HT-29 (cell line): ENCODE measurements around the gene ADAMTSL3. TPM values are rescaled to one million over a fixed set of nuclear protein-coding genes. Genes with fewer than 3 reads are reported as not detected.

Experiments used
- DNase-seq: peaks from one replicate; pipeline ENCODE4 v3.0.0-alpha.2; 2015; ENCODE audit warnings: low spot score
- total RNA-seq: library from RNA; depleted of rRNA; stranded (reverse); fragments of >200 nt; shearing (Covaris generic); gene quantifications from 2 replicates; pipeline ENCODE4 v1.2.3, GENCODE V29; 2014

ADAMTSL3 gene
- total RNA-seq, 1 experiment from 2014 or later, result not detected

DNA sequence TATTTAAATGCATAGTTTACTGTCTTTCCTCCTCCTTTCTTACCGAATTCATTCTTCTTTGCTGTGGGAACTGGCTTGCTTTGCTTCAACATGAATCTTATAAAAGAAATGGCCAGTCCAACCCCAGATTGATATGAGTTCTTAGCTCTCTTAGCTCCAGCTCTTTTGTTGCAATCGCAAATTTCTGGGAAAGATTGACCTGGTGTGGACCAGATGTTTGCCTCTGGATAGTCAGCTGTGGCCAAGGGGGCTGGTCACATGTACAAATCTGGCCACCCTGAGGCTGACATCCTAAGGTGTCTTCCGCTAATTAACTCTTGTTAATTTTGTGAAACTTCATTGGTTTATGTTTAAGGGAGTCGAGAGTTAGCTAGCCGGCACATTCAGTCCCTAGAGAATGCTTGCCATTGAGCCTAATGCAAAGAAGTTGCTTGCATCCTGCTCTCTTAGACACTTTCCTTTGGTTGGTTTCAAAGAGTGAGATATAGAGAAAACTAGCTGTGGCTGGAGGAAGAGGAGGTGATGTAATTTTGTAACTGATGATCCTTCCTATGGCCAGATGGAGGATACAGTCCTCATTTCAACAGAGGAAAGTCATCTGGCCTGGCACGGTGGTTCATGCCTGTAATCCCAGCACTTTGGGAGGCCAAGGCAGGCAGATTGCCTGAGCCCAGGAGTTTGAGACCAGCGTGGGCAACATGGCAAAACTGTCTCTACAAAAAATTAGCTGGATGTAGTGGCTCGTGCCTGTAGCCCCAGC, 162.4 kb downstream of the ADAMTSL3 start:
- no peak for DNase-seq

DNA sequence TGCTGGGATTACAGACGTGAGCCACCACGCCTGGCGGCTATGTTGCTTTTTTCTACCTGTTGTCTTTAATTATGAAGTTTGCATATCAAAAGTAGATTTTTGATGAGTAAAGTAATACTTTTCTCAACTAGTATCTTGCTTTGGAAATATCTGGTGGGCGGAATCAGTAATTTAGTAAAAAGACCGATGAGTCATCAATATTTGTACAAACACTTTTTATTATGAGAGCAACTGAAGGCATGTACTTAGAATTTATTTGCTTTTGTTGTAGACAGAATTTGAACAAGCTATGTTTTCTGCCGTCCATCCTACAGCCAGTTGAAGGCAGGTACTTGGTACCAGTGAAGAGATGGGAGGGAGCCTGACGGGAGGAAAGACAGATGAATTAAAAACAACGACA, 164.7 kb downstream of the ADAMTSL3 start:
- DNase-seq, result no peak

DNA sequence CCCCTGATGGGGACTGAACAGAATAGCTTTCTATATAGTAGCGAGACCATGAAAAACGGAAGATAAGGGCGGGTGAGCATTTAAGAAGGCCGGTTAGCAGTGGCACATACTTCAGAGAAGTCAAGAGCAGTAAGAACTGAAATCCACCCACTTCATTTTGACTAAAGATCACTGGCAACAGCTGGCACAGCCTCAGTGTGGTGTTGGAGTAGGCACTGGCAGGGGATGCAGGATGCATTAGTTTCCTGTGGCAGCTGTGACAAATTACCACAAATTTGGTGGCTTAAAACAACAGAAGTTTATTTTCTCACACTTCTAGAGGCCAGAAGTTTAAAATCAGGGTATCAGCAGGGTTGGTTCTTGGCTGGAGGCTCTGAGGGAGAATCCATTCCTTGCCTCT, 176.5 kb downstream of the ADAMTSL3 start:
- no peak for DNase-seq

DNA sequence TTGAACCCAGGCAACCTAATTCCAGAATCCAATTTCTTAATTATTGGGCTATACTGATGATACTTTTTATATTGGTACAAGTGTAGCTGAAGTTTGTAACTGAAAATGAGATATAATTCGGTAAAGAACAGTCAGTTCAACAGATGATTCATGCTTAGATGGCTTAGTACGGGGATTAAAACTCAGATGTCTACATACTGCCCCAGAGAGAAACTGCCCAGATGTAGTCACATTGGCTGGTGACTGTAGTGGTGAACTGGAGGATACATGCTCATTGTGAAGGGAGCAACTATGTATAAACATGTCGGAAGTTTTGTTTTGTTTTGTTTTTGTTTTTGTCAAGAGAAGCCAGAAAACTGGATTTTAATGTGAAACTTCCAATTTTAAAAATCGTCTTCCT, 179.6 kb downstream of the ADAMTSL3 start:
- DNase-seq, result no peak

DNA sequence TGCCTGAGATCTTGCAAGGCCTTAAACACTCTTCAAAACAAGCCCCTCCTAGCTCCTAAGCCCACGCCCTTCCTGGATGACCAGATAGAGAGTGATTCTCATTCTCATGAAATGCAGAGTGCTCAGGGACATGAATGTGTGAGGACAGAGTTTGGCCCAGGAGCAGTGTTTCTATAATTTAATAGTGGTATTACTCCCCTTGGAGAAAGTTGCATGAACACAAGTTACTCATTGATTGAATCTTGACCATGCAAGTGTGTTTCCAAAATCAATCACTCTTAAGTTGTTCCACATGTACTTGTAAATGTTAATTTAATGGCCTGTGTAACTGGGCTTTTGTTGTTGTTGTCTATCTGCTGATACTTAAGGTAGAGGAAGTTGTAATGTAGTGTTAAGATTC, 181.6 kb downstream of the ADAMTSL3 start:
- no peak for DNase-seq

DNA sequence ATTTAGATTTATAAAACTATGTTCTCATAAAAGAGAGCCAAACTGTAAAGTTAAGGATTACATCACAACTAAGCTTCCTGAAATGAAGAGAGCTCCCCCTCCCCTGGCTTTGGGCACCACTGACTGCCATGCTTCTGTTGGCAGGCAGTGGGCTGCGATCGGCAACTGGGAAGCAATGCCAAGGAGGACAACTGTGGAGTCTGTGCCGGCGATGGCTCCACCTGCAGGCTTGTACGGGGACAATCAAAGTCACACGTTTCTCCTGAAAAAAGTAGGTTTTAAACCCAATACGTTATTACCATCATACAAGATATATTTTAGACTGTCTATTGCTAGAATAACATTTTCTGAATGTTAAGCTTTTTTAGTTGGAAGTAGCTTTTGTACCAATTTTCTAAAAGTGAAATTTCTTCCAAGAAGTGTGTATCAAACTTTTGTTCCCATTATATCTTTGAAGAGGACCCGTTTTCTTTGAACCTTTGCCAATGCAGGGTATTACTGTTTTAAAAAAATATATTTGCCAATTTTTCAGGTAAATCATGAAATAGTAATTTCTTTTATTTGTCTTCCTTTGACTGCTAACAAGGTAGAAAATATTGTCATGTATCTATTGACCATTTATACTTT, 184.1 kb downstream of the ADAMTSL3 start:
- DNase-seq, result peak; percentile 66

DNA sequence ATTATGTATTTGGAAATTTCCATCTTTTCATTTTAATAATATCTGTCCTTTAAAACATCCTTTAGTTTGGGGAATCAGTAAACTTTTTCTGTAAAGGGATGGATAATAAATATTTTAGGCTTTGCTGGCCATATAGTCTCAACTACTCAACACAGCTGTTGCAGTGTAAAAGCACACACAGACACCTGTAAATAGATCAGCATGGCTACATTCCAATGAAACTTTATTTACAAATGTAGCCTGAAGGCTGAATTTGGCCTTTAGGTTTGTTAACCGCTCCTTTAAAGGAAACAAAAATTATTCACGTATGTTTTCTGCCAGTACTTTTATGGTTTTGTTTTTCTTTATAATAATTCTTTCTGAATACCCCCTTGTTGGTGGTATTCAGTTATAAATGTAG, 184.8 kb downstream of the ADAMTSL3 start:
- no peak for DNase-seq

DNA sequence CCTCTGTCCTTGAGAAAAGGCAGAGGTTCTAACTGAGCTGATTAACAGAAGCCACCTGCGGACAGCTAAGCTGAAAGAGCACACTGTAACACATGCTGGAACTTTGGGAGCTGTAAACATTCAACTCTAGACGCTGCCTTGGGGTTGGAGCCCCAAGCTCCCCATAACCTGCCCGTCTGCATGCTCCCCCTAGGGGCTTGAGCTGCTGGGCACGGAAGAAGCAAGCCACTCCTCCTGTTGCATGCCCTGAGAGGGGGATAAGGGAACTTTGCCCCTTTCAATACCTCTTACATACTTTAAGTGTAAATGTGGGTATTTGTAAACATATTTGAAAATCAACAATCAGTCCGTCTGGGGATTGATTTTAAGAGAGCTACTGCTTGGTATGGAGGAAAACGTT, 188.4 kb downstream of the ADAMTSL3 start:
- DNase-seq, result no peak

DNA sequence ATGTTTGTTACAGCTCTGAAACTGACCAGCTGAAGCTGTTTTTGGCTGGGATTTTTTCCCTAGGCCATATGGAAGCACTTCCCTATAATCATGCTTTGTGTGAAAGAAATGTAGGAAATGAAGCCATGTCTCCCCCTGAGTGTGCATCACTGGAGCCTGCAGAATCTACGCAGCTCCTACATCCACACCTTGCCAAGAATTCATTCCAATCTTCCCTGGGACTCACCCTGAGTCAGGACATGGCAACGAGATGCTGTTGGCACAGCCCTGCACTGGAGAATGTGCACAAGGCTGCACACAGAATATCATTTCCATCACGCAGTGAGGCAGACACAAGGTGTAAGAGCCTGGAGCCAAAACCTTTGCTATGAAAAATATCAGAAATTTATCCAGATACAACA, 189.5 kb downstream of the ADAMTSL3 start:
- no peak for DNase-seq

DNA sequence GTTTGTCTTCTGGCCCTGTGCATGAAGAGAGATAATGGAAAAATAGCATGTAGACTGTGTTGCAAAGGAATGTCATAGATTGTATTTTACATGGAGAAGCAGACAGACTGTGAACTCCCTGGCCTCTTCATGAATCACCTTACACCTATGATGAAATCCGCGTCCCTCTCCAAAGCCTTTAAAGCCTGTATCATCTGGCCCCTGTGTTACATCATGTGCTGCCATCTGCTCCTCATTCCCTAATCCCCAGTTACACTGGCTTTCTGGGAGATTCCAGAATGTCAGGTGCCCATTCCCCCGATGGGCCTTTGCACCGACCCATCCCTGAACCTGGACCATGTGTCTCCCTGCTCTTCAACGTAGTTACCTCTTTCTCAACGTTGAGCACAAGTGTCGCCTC, 190.8 kb downstream of the ADAMTSL3 start:
- no peak for DNase-seq

DNA sequence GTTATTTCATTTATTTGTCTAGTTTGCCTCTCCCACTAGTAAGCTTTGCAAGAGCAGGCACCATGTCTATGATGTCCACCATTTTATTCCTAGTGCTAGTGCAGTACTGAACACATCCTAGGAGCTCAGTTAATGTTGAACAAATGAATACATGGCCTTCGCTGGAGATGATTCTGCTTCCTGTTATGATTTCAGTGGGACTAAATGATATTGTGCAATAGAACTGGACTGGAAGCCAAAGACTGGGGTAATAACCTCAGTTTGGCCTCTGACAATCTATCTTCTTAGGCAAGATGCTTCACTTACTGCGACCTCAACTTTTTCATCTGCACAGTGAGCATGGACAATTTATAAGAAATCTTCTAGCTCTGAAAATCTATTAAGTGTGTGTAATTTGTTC, 191.3 kb downstream of the ADAMTSL3 start:
- DNase-seq, result no peak

DNA sequence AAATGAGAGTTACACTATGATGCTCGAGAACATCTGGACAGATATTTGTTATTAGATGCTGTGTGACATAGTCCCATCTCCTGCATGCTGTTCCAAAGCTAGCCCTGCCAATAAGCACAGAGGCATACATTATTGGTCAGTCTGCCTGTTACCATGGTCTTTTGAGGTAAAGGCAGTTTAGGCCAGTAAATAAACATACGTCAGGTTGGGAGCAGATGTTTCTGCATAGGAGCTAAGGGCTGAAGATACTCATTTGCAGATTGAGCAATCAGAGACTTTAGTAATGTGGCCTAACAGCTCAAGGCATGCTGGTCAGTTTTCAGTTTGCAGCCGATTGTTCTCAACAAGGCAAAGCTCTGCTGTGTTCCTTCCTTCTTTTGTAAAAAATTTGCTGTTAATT, 192.9 kb downstream of the ADAMTSL3 start:
- peak; percentile 10 for DNase-seq

DNA sequence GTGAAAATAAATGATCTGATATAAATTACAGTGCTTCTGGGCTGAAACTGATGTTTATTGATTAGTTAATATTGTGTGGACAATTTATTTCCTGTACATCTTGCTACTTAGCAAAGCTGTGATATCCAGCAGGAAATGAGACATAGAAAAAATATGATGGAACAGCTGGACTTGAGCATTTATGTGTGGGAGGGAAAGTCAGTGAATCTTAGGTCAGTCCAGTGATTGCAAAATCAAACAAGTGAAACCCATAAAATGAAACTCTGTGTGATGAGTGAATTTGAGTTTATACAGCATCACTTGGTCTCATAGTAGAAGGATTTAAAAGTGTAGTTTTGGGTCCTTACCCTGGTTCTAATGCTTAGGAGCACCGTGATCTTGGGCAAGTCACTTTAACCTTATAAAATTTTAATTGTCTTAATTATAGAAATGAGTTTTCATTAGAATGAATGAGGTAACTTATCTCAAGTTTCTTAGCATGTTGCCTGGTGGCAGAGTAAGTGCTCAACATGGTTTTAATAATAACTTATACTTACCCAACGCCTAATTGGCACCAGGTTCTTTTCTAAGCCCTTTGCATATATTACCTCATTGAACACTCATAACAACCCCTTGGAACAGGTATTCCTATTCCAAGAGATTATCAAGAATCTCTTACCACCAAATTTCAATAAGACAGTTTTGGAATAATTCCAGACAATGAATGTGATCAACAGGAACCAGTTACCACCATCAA, 194.6 kb downstream of the ADAMTSL3 start:
- DNase-seq, result peak; percentile 76

DNA sequence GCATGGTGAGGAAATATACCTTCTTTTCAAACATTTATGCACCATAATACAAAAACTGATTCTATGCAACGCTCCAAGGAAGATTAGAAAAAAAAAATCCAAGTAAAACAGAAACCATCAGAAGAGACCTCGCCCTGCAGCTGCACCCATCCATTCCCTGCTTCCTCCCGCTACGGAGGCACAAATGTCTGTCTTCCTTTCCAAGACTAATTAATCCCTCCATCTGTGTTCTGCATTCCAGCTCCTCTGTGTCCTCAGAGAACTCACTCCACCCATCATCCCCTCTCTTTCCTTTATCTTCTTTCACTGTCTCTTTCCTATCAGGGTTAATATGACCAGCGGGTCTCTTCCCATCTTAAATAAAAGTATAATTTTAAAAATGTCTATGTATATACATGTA, 196.1 kb downstream of the ADAMTSL3 start:
- peak; percentile 36 for DNase-seq

DNA sequence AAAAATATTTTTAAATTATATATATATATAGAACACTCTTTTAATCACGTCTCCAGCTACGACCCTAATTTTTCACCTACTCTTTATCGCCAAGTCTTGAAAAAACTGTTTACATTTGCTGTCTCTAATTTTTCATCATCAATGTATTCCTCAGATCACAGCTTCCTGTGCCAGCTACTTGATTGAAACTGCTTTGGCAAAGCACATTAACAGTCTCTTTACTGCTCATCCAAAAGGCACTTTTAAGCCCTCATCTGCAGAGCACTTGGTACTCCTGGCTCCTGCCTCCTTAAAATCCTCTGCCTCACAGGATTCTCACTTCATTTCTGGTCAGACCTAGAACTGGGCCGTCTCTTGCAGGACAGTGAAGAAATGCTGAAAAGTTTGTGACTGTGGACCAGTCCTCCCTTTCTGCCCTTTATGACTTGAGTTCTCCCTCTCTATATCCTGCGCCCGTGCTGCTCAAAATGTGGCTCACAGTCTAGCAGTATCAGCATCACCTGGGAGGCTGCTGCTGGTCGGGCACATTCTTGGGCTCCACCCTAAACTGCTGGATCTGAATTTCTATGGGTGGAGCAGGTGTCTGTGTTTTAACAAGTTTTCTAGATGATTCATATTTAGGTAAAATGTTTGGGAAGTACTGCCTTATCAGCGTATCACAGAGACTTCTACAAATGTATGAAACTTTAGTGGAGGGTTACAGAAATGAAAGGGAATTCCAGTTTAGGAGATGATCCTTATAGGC, 196.8 kb downstream of the ADAMTSL3 start:
- DNase-seq, result peak; percentile 92

DNA sequence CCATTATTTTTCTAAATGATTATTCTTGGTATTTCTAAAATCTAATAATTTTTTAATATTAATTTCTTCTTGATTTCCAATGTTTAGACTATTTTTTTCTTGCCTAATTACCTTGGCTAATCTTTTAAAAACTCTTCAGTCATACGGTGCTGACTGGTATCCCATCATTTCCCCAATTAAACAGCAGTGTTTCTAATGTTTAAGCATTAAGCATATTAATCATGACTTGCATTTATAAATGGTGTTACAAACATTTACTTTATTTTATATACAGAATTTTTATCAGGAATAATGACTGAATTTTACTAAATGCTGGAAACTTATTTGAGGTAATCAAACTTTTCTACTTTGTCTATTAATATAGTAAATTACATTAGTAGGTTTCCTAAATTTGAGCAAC, 199.3 kb downstream of the ADAMTSL3 start:
- DNase-seq, result no peak

DNA sequence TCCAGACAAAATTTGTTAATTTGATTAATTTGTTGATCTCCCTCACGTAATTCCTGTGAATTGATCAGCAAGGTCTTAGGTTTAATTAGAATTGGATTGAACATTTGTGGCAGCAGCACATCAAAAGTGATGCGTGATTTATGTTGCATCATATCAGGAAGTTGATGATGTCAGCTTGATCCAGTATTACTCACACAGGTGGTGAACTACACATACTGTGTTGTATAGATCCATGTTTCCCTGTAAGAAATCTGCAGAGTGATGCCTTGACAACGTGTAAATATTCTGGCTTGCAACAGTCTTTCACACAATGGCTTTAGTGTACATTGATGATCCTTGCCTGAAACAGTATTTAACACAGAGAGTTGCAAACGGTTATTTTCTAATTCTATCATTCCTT, 200.4 kb downstream of the ADAMTSL3 start:
- DNase-seq, result peak; percentile 87

DNA sequence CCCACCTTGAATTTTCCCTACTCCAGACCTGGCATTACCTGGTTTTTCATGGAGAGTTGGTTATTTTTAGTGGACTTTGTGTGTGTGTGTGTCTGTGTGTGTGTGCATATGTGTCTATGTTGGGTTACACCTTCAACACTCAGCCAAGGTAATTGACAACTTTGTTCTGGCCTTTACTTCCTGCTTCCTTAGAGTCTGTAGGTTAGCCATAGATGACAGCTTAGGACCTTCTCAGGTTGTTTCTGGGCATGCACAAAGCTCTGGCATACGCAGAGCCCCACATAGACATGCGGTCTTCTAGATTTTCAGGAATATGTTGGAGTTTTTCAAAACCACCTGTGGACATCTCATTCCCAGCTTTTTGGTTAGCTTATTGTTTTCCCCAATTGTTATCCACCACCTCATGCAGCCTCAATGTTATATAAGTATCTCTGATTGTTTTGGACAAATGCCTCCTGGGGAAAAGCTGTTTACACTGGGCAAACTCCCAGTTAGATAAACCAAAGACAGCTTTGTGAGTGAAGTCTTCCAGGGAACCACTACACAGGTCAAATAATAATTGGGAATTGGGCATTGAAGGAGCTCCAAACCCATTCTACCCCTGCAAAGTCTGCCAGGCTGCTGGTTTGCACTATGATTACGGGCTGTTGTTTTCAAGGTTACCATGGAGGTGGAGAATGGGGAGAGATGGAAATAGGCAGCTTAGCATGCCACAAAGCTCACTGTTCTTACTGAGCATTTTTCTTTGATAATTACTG, 201.2 kb downstream of the ADAMTSL3 start:
- DNase-seq, result peak; percentile 32

DNA sequence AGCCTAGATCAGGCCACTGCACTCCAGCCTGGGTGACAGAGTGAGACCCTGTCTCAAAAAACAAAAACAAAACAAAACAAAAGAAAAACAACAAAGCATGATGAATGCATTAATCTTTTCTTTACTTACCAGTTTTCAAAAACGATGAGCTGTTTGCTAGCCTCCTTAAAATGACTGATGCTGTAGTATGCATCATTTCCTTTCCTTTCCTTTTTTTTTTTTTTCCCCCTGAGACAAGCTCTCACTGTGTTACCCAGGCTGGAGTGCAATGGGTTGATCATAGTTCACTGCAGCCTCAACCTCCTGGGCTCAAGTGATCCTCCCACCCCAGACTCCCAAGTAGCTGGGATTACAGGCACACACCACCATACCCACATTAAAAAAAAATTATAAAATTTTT, 202.0 kb downstream of the ADAMTSL3 start:
- DNase-seq, result no peak

DNA sequence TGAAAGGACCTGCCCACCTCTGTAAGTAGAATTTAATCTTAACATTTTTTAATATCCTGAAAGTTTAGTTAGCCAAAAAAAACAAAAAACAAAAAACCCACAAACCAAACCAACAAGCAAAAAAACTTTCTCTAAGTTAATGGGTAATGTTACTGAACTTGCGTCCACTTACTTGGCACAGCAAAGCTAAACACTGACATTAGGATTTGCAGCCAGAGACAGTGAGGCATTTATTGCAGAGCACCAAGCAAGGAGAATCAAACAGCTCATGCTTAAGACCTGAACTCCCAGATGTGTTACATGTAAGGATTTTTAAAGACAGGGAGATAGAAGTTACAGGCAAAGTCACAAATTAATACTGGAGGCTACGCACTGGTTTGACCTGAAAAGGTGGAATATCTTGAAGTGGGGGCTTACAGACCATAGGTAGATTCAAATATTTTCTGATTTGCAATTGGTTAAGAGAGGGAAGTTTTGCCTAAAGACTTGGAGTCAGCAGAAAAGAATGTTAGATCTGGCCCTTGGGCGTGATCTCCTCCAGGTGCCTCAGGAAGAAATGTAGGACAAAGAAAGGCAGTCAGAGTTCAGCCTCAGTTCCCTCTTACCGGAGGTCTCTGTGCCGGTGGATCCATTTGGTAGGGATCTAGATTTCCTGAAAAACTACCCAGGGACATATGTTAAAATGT, 205.0 kb downstream of the ADAMTSL3 start:
- DNase-seq, result no peak

DNA sequence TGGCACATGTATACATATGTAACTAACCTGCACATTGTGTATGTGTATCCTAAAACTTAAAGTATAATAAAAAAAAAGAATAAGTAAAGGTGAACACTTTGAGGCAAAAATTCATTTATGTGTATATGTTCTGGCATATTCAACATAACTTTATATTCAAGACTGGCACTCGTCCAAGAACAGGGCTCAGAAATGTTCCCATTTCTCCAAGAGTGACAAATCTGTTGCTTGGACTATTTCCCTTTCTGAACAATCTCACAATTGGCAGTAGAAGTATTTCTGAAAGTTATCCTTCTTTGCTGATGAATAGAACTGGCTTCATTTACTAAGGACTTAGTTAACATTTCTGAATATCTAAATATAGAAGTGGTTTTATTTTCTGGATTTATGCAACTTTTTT, 212.8 kb downstream of the ADAMTSL3 start:
- DNase-seq, result no peak
